K562 treated with DMSO at 1 percent for 48 hours (cell line): Measurements from ENCODE around the gene TBC1D12. TPM values are rescaled to one million over a fixed set of nuclear protein-coding genes. Genes with fewer than 3 reads are reported as not detected.

Experiments used
- total RNA-seq: library from RNA; unstranded; fragments of 300-600 nt; gene quantifications from 2 replicates; pipeline ENCODE4 v1.2.3, GENCODE V29; 2022; ENCODE audit warnings: low replicate concordance; ENCODE audit errors: extremely low read depth

Gene TBC1D12
- total RNA-seq: not detected in 2 replicates

GRCh38 chr10:94402204-94402842 is at the start of gene TBC1D12:
Gene TBC1D12 (plus strand): TSS chr10:94402541. CDS start chr10:94402614, 73 bp downstream.

GRCh38 chr10:94362360-94363250 is 39.7 kb upstream of the TBC1D12 start, which contains the start of gene NOC3L:
Gene NOC3L (minus strand): TSS chr10:94362939. CDS start chr10:94362838, 101 bp downstream.

DNA sequence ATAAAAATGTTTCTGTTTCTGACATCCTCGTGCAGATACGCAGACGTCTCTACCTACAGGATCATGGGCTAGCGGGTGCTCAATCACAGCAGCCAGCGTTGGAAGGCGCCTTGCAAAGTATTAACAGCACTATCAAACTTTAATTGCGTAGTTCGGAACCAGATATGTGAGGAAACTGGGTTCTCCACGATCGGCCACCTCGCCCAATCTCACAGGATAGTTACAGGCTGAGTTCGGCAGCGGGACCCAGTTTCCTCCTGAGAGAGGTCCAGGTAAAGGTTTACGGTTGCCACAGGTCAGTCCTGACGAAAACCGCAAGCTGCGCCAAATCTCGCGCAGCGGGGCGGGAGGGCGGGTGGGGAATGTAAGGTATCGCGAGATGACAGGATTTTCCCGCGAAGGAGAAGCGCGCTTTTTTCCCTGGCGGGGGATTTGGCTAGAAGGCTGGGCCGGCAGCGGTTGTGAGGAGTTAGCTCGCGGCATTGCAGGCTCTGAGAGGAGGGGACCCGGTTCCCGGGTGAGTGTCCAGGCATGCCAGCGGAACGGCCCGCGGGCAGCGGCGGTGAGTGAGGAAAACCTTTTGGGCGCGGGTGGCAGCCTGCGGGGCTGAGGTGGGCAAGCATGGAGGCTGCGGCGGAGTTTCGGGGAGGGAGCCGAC is 143.2 kb downstream of the TBC1D12 start, which contains the start of gene HELLS:
TSS of gene HELLS (plus strand) at position 398 of the 658 bp plus-strand sequence. CDS start at position 532, 134 bp downstream.

Other genes with a start within 250 kb of the TBC1D12 start
- gene NOC3L, start 39.6 kb upstream of the TBC1D12 start, total RNA-seq: not detected in 2 replicates
- not detected in 2 replicates for gene HELLS, start 143.2 kb downstream of the TBC1D12 start, total RNA-seq